Natural killer cell treated with Interleukin-12 subunit alpha and Interleukin-12 subunit beta and Interleukin-15 and Interleukin-18, amount 100 ng/mL, for 72 hours (primary cell): Measurements from ENCODE around the gene KRTAP21-2. TPM values are rescaled to one million over a fixed set of nuclear protein-coding genes. Genes with fewer than 3 reads are reported as not detected.

ENCODE experiments used
- ATAC-seq, 2 donors: fragments of 150-1000 bp; cut with Tn5 transposase in 1 of 2; sonication (Bioruptor Pico), chemical (Tn5 transposase) in 1 of 2; 2 replicates each; pipeline ENCODE4 v1.10.0; 2021
- DNase-seq: peaks from one replicate; pipeline ENCODE4 v3.0.0; 2022; ENCODE audit warnings: low spot score
- H3K27ac Mint-ChIP-seq, 2 donors: 1 replicate in 1 of 2; 2 replicates in 1 of 2; pipeline ENCODE4 v1.8.0; 2022; ENCODE audit warnings: mixed read lengths in 2 of 2, mild to moderate bottlenecking in 1 of 2, moderate library complexity in 1 of 2
- H3K27me3 Mint-ChIP-seq, 2 donors: 1 replicate in 1 of 2; 2 replicates in 1 of 2; pipeline ENCODE4 v1.8.0; 2022; ENCODE audit warnings: mixed read lengths in 2 of 2
- H3K36me3 Mint-ChIP-seq: one replicate; pipeline ENCODE4 v1.8.0; 2022; ENCODE audit warnings: mixed read lengths
- H3K4me1 Mint-ChIP-seq, 2 donors: 1 replicate in 1 of 2; 2 replicates in 1 of 2; pipeline ENCODE4 v1.8.0; 2022; ENCODE audit warnings: low read depth in 2 of 2, mixed read lengths in 2 of 2, mild to moderate bottlenecking in 1 of 2
- H3K4me3 Mint-ChIP-seq: one replicate; pipeline ENCODE4 v1.8.0; 2022; ENCODE audit warnings: mixed read lengths
- H3K9me3 Mint-ChIP-seq: 2 replicates; pipeline ENCODE4 v1.8.0; 2022; ENCODE audit warnings: mixed read lengths
- total RNA-seq, 2 donors: library from RNA; stranded (reverse); gene quantifications; one replicate each; pipeline ENCODE4 v1.2.3, GENCODE V29; 2022

The KRTAP21-2 gene
- total RNA-seq, 2 donors from 2014 or later = not detected

DNA sequence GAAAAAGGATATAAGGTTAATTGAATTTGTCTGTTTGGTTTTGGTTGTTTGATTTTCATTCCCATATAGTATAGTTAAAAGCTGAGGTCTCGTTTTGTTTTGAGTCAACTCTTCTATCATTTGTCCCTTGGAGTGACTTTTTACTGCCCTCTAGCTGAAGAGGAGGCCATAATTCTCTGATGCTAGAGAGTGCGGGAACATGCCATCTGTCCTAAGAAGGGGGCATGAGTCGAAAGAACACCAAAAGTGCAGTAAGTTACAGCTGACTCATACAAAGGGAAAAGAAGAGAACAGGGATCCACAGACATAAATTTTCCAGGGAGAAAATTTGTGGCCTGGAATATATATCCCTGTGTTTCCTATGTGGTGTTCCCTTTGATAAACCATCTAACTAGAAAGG lies 32.6 kb downstream of the KRTAP21-2 start:
- no peak for DNase-seq
- Mint-ChIP-seq H3K9me3 (peaks cover 14% of the 10 kb centered on the region), H3K36me3 (no peaks in the 10 kb centered on the region), H3K4me3 (no peak overlapping the region), H3K27me3 (no peaks in the 10 kb centered on the region), H3K27ac (no peak overlapping the region), H3K4me1 (no peaks in the 10 kb centered on the region)
- no peak for ATAC-seq

DNA sequence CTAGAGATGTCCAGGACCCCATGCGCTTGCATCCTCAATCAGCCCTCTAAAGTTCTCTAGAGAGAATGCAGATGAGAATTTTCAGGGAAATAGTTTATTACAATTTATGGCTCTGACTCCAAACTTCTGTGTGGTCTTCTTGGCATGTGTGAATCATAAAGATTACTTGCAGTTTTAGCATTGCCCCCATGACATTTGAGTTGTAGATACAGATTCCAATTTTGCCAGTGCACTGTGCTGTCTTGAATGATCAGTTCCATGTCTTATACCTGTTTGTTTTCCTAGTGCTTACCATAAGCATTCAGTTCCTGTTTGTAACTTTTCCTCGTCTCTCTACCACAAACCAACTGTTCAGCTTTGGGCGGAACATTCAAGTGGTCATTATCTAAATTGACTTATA lies 33.3 kb downstream of the KRTAP21-2 start:
- ATAC-seq = no peak
- no peaks in the 10 kb centered on the region for H3K27me3 Mint-ChIP-seq
- H3K4me3 Mint-ChIP-seq = no peak overlapping the region
- H3K27ac Mint-ChIP-seq = no peak overlapping the region
- no peaks in the 10 kb centered on the region for H3K36me3 Mint-ChIP-seq
- no peaks in the 10 kb centered on the region for H3K4me1 Mint-ChIP-seq
- peaks cover 14% of the 10 kb centered on the region for H3K9me3 Mint-ChIP-seq
- no peak for DNase-seq

DNA sequence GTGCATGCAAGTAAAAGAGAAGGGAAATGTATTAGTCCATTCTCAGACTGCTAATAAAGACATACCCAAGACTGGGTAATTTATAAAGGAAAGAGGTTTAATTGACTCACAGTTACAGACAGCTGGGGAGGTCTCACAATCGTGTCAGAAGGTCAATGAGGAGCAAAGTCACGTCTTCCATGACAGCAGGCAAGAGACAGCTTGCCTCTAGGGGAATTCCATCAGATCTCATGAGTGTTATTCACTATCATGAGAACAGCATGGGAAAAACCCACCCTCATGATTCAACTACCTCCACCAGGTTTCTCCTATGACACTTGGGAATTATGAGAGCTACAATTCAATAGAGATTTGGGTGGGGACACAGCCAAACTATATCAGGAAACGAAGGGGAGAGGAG lies 36.6 kb downstream of the KRTAP21-2 start:
- H3K4me1 Mint-ChIP-seq = no peaks in the 10 kb centered on the region
- H3K27me3 Mint-ChIP-seq = no peaks in the 10 kb centered on the region
- H3K9me3 Mint-ChIP-seq = peaks cover 14% of the 10 kb centered on the region
- DNase-seq (no peak), ATAC-seq (no peak)
- no peak overlapping the region for H3K4me3 Mint-ChIP-seq
- no peaks in the 10 kb centered on the region for H3K36me3 Mint-ChIP-seq
- no peak overlapping the region for H3K27ac Mint-ChIP-seq

DNA sequence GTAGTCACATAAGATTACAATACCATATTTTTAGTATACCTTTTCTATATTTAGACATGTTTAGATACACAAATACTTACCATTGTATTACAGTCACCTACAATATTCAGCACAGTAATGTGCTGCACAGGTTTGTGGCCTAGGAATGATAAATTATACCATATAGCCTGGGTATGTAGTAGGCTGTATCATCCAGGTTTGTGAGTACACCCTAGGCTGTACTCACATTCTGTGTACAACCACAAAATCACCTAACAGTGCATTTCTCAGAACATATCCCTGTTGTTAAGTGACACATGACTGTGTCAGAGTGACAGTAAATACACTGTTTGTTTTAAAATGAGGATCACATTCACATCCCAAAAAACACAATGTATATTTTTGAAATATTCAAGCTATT lies 39.6 kb downstream of the KRTAP21-2 start:
- no peak overlapping the region for H3K27ac Mint-ChIP-seq
- no peak overlapping the region for H3K4me3 Mint-ChIP-seq
- no peaks in the 10 kb centered on the region for H3K27me3 Mint-ChIP-seq
- peaks cover 10% of the 10 kb centered on the region for H3K9me3 Mint-ChIP-seq
- no peak for ATAC-seq
- H3K36me3 Mint-ChIP-seq = no peaks in the 10 kb centered on the region
- no peak for DNase-seq
- no peaks in the 10 kb centered on the region for H3K4me1 Mint-ChIP-seq

Other genes starting within 250 kb of the KRTAP21-2 start
- not detected for gene KRTAP19-5, start 245.1 kb downstream of the KRTAP21-2 start, total RNA-seq
- gene KRTAP19-6, start 205.4 kb downstream of the KRTAP21-2 start, total RNA-seq = not detected
- gene KRTAP19-7, start 185.9 kb downstream of the KRTAP21-2 start, total RNA-seq = not detected
- not detected for gene KRTAP22-2, start 156.9 kb downstream of the KRTAP21-2 start, total RNA-seq
- not detected for gene KRTAP6-3, start 154.8 kb downstream of the KRTAP21-2 start, total RNA-seq
- gene KRTAP6-2, start 148.4 kb downstream of the KRTAP21-2 start, total RNA-seq = not detected
- not detected for gene KRTAP22-1, start 146.2 kb downstream of the KRTAP21-2 start, total RNA-seq
- gene KRTAP6-1, start 133.3 kb downstream of the KRTAP21-2 start, total RNA-seq = not detected
- not detected for gene KRTAP20-1, start 130.8 kb downstream of the KRTAP21-2 start, total RNA-seq
- gene KRTAP20-4, start 126.6 kb downstream of the KRTAP21-2 start, total RNA-seq = not detected
- gene KRTAP20-2, start 112.1 kb downstream of the KRTAP21-2 start, total RNA-seq = not detected
- not detected for gene KRTAP20-3, start 104.4 kb downstream of the KRTAP21-2 start, total RNA-seq
- gene KRTAP21-3, start 28.5 kb downstream of the KRTAP21-2 start, total RNA-seq = not detected
- gene KRTAP21-1, start 8.2 kb upstream of the KRTAP21-2 start, total RNA-seq = not detected
- gene KRTAP8-1, start 66.0 kb upstream of the KRTAP21-2 start, total RNA-seq = not detected
- not detected for gene KRTAP7-1, start 82.5 kb upstream of the KRTAP21-2 start, total RNA-seq
- not detected for gene KRTAP11-1, start 134.3 kb upstream of the KRTAP21-2 start, total RNA-seq